GM19239 (cell line): ENCODE measurements around the gene RALGPS1.

Experiments
- DNase-seq: peaks from one replicate; pipeline ENCODE4 v3.0.0; 2011; ENCODE audit warnings: low spot score; ENCODE audit not compliant: insufficient read length
- FAIRE-seq: peaks from 2 replicates; lab custom pipeline; 2011; peaks lifted over from hg19 to GRCh38; lab: Jason Lieb, UNC

Gene RALGPS1

DNA sequence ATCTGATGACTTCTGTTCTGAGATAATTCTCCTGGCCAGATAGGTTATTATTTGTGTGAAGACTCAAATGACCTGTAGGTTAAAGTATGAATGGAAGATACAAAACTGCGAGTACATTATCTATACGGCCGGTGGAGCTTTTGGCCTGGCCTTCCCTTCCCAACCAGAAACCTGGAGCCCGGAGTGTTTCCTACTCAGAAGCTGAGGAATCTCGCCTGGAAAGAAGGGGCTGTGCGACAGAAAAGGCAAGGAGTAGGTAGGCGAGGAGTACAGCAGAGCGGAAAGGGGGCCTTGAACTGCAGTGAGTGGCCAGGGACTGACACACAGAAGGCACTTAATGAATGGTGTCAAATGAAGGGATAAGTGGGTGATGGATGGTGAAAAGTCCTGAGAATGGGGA lies 173.3 kb downstream of the RALGPS1 start:
- DNase-seq, result no peak
- no peak for FAIRE-seq

DNA sequence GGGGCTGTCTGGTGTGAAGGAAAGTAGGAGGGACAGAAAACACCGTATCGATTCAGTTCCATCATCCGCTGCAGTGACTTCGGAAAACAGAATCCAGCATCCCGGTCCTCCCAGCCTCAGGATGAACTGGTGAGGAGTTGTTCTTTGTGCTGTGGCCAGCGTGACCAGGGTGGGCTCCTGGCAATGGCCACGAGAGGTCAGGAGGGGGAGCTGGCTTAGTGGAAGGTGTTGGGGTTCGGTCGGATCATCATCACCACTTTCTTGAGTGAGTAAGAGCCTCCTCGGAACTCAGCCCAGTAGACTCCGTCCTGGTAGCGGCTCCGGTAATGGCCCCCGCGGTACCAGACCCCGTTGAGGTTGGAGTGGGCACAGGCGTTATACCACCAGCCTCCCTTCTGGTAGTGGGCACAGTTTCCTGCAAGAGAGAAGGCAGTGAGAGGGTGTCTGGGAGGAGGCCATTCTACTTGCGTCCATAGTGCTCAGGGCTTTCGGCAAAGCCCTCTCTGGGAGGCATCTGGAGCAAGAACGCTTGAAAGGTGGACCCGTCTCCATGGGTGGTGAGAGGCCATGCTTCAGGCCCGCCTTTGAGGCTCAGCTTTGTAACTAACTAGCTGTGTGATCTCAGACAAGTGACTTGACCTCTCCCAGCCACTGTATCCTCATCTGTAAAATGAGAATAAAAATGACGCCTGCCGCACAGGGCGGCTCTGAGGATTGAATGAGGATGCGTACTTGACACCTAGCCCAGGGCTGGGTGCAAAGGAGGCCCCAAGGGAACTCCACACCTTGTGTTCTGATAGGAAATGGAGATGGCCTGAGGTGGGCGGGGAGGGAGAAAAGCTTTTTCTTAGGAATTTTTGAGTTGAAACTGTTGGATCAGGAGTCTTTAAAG lies 174.4 kb downstream of the RALGPS1 start:
- DNase-seq, result no peak
- no peak for FAIRE-seq

DNA sequence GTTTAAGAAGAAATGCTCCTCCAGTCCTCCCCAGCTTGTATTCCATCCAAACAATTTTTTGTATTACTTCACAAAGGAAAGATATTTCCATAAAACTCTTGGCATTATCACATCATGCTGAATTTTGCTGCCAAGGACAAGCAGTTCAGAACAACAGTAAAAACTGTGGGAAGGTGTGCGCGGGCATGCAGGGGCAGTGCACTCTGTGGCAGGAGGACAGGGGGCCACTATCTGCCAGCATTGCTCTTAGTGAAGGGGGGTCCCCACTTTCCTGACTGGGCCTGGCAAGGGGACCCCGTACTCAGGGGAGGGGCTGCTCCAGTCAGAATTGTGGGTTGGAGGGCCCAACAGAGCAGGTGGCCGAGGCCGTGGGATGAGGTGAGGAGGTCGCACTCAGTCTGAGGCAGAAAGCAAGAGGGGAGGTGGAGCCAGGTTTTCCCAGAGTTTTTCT lies 175.1 kb downstream of the RALGPS1 start:
- FAIRE-seq (no peak), DNase-seq (no peak)

DNA sequence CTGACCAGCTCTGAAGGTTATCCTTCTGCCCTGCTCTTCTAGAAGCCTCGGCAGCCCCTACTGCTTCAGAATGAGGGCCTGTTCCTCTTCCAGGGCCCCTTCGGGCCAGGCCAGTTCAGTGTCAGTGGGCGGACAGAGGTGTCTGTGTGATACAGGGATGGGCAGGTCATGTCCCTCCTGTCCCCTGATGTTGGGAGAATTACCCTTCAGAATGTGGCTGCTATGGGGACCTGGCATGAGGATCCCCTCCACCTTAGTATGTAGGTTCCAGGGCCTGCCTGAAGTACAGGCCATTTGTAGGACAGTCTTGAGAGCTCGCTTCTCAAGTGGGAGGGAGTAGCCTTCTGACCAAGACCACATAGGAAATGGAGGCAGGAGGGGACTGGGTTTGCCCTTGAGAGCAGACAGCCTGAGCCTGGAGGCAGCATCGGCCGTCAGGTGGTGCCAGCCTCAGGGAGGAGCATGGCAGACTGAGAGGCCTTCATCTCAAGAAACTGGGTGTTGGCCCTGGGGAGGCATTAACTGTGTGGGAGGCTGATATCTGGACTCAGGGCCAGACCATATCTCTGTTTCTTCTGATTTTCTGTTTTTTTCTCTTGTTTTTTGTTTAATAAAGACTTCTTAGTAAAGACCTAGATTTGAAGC lies 175.9 kb downstream of the RALGPS1 start:
- DNase-seq (no peak), FAIRE-seq (no peak)

DNA sequence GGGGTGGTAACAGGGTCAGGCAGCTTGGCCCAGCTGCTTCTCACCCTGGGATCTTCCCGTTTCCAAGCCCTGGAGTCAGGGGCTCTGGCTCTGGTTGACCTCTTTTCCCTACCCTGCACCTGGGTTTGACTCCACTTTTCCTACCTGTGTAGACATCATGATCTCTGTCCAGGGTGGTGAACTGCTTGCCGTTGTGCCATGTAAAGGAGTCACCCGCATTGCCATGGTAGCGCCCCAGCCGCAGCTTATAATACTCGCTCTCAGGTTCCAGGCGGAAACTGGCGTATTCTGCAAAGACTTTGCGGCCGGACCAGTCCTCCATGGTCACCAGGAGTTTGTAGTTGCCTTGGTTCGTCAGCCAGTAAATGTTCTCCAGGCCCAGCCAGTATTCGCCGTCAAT lies 176.9 kb downstream of the RALGPS1 start:
- no peak for FAIRE-seq
- no peak for DNase-seq

DNA sequence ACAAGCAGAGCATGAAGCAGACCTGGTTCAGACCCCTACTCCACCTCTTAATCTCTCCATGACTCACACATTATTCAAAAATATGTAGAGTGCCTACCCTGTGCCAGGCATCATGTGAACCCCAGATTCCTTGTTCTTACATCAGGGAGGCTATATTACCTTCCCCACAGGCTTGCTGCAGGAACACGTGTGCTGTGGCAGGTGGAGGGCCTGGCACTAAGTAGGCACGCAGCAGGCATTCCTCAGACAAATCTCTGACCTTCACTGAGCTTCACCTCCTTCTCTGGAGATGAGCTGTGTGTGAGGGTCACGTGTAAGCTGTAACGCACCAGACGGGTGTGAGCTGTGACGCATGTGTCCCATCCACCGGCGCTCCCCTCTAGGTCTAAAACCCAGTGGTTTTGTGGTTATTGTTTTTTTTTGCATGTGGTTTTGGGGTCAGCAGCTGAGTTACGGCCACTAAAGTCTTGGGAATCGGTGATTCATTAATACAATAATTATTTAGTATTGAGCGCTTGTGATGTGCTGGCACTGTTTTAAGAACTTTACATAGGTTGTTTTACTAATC lies 177.5 kb downstream of the RALGPS1 start:
- FAIRE-seq, result no peak

DNA sequence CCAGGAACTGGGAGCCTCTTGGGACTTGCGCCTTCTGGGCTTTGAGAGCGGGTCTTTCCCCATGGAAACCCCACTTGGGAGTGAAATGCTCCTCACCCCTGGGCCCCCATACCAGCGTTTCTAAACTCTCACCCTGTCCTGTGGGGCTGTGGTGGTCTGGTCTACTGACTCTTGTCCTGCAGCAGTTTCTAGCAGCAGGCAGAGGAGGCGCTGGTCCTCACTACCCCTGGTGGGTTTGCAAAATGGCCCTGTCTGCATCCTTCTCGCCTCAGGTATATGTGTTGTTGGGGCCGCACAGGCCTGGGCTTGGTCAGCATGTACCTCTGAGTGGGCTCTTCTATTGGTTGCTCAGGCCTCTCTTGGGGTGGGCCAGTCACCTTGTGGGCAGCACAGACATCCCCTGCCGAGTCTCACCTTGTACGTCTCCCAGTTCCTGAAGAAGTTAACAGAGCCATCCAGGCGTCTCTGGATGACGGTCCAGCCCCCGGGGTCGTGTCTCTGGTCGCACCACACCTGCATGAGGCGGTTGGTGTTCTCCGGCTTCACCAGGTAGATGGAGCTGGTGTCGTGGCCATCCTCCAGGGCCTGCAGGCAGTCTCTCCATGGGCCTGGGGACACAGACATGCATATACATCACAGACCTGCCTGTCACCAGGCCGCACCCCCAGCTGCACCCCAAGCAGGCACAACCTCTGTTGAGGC lies 178.9 kb downstream of the RALGPS1 start:
- DNase-seq, result no peak
- FAIRE-seq, result no peak

More for the DNA sequence above, 177.5 kb downstream of the RALGPS1 start:
- no peak for DNase-seq

DNA sequence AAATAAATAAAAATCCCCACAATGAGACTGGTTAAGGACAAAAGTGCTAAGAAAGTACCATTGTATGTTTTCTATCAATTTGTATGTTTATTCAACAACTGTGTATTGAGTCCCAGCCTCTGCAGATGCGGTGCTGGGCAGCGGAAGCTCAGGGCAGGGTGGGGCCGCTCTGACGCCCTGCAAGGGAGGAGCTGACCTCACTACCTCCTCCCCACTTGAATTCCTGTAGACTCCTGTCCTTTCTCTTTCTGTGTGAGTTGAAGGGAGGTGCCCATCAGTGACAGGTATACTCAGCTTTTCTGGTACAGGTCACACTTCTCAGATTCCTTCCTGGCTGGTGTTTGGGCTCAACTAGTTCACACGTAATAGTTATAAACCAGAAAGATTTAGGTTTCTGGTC lies 180.8 kb downstream of the RALGPS1 start:
- DNase-seq (no peak), FAIRE-seq (no peak)

DNA sequence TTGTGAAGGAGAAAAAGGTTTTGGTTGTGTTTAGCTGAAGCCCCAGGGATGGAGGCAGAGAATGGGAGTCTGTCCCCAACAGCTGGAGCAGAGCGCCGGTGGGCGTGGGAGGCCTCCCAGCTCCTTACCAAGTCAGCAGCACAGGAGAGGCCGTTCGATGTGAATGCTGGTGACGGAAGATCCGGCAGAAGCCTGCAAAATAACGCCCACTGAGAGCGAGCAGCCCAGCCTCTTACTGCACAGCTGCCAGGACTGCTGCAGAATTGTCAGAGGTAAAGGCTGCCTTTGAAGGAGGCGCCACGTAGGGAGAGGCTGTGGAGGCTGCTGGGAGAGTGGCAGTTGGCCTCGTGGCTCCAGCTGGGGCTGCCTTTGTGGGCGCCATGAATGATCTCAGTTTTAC lies 181.6 kb downstream of the RALGPS1 start:
- FAIRE-seq, result no peak
- no peak for DNase-seq

DNA sequence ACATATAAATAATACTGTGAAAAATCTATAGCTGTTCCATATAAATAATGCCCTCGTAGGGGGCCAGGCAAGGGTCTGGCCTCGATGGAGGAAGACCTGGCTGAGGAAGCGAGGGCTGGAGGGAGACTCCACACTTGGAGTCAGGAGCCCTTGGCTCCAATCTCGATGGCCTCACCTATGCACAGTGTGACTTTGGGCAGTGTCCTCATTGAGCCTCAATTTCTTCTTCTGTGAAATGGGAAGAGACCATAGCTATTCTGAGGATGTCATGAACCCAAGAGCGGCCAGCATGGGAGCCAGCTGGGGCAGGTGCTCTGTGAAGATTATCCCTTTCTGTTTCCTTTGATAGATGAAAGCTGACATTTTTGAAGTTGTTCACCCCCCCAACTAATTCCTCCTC lies 183.1 kb downstream of the RALGPS1 start:
- DNase-seq (no peak), FAIRE-seq (no peak)

DNA sequence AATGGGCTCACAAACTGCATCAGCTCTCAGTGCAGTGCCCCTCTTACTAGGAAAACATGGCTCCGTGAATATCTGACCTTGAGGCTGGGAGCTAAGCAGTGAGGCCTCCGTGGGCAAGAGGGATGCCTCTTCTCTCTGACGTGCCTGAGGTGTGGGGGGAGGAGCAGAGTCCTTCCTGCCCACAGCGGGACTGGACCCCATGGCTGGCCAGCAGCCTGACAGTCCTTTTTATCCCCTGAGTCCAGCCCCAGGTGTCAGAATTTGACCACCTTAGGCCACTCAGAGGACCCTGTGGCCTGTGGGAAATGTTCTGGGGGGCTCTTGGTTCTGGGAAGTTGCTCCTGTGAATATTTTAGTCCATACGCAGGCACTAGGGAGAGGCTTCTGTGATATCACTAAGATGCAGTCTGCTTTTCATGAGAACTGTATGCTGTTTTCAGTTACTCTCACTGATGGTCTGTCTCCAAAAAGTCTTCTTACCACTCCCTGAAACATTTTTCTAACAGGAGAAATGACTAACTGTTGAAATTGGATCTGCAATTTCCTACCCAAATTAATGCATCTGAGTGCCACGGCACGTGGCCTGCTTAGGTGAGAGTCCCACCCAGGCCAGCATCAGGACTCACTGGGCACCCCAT lies 184.5 kb downstream of the RALGPS1 start:
- DNase-seq, result no peak
- no peak for FAIRE-seq

DNA sequence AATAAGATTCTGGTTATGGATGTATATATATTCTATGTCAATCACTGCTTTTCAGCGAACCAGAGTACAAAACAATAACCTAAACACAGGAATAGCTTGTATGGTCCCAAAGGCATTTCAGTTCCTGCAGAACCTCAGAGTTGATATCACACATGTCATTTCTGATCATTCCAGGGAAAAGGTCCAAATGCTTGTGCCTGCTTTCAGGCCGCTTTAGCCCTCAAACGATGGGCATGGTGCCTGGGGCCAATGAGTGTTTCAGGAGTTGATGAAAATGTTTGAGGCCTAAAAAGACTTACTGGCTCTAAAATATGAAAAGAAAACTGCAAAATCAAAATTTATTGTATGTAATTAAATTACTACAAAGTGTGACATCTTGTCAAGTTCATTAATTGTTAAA lies 185.1 kb downstream of the RALGPS1 start:
- DNase-seq (no peak), FAIRE-seq (no peak)

DNA sequence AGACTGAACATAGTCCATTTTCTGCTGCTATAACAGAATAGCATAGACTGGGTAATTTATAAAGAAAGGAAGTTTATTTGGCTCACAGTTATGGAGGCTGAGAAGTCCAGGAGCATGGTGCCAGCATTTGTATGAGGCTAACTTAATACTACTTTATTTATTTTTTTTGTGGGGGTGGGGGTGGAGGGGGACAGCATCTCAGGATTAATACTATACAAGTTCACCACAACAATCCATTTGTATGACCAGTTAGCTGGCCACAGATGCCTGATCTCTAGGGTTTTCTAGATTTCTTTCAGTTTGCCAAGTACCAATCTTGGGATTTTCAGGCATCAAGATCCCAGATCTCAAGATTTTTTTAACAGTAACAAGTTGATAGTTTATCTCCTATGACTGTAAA lies 187.6 kb downstream of the RALGPS1 start:
- DNase-seq, result no peak

DNA sequence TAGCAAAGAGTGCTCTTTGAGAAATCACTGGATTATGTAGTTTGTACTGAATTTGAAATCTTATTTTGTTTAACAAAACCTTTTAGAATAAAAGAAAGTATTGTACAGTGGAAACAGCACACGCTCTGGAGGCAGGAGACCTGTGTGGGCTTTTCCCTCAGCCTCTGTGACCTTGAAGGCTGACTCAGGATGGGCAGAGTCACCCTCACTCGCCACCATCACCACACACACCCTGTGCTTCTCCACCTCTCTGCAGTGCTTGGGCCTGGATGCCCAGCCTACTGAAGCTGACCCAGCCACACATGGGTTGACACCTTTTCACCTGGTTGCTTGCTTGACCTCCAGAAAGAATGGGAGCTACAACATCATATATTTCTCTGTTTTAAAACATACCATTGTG lies 188.2 kb downstream of the RALGPS1 start:
- FAIRE-seq, result no peak

More for the DNA sequence above, 187.6 kb downstream of the RALGPS1 start:
- FAIRE-seq, result no peak

DNA sequence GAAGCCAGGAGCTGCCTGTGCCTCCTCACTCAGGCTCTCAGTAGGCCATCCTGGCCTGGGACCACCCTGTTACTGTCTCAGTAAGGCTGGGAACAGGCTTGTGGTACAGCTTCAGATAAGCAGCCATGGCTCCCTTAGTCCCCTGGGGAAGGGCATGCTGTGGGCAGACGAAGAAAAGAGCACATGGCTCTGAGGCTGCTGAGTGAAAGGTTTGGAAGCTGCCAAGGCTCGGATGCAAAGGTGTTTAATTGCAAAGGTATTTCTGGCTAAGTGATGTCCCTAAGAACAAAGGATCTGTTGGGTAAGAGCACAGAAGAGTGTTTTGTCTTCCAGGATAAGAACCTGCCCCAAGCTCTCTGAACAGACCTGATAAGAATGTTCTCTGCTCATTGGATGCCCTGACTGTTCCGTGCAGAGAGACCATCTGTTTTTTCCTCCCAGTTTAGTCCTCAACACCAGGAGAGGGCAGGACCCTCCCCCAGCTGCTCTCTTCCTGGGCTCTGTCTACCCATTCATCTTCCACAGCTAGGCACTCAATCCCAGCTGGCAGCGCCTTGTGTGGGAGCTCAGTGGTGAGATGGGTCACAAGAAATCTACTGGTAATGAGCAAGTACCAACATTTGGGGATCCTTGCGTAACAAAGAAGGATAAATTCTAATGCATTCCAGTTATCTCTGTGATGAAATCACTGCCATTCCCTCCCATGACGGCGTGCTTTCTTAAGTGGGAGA lies 190.2 kb downstream of the RALGPS1 start:
- DNase-seq (no peak), FAIRE-seq (no peak)

More for the DNA sequence above, 188.2 kb downstream of the RALGPS1 start:
- DNase-seq, result no peak

DNA sequence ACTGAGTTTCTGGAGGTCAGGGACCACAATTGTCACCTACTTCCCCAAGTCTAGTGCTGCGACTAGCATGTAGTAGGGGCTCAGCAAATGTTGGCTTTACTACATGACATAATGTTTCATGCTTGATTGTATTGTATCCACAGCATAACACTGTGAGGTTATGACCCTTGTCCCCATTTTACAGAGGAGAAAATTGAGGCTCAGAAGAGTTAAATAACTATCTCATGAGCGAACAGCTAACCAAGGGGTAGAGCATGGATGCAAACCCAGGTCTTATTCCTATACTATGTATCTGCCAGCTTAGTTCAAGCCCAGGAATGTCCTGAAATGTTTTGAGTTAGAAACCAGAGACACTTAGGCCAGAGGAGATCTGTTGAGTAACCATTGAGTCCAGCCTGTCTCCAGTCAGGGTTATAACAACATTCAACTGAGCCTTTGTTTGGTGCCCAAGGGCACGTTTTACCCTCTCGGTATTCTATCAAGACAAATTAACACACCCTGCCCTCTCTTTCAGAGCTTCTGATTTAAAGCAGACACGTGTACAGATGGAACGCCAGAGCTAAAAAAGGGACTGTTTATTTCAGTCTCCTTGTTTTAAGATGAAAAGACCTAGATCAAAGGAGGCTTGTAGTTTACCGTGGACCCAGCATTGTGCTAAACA lies 191.4 kb downstream of the RALGPS1 start:
- no peak for DNase-seq
- no peak for FAIRE-seq

DNA sequence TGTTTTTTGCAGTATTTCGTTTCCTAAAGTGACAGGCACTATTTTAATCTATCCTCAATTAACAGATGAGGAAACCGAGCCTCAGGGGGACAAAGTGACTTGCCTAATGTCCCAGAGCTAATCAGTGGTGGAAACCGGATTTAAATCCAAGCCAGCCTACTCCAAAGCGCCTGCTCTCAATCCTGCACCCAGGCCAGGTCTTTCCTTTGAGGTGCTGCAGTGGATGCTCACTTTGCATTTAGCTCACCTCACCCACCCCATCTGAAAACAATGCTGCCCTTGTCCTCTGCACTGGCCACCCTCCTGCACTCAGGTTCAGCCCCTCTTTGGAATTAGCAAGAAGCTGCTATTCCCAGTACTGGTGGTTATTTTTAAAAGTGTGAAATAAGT lies 191.9 kb downstream of the RALGPS1 start:
- FAIRE-seq (no peak), DNase-seq (no peak)

DNA sequence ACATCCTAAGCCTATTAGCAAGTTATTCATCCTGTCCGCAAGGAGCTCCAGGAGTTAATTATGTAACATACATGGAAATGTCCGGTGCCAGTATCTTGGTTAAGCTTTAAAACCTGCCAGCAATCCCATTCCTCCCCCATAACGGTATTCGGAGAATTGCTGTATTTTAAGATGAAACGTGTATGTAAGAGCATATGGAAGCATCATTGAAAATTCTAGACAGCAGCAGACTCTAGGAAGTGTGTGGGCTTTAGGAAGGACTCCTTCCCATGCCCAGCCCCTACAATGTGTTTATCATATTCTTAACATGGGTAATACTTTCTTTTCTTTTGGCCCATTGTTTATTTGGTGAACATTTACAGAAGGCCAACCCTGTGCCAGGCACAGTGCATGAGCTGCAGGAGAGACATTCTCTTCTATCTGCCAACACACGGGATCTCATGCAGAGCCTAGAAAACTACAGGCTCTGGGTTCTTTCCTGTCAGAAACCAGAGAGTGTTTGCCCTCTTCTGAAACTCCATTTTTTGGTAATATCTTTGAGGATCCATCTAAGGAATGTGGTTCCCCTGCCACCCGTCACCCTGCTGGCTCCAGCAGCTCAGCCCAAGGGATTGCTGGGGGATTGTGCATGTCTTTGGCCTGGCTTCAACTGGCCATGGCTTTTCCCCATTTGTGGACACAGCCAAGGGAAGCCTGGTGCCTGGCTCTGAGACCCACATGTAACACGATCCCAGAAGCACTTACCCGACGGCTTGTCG lies 192.8 kb downstream of the RALGPS1 start:
- DNase-seq (no peak), FAIRE-seq (no peak)
